GM23338 (cell line): ENCODE results near the gene SZT2. TPM values are rescaled to one million over a fixed set of nuclear protein-coding genes. Genes with fewer than 3 reads are reported as not detected.

ENCODE experiments used
- ATAC-seq: fragments of 200-7000 bp; cut with Tn5 transposase; 3 replicates; pipeline ENCODE4 v1.9.1; 2020
- DNase-seq: peaks from one replicate; pipeline ENCODE4 v3.0.0-alpha.2; 2015; ENCODE audit warnings: low spot score
- H2AFZ ChIP-seq: fragments of 200-600 bp; sonication (generic); 2 replicates; pipeline ENCODE4 v1.8.0; 2016; ENCODE audit warnings: antibody characterized with exemption, mild to moderate bottlenecking, moderate library complexity
- H3F3A ChIP-seq: fragments of 200-600 bp; sonication (generic); replicated peaks from 2 replicates; pipeline ENCODE4 v1.8.0; 2017; ENCODE audit warnings: antibody characterized with exemption, mixed run types, low read depth
- H3K27ac ChIP-seq: fragments of 200-600 bp; sonication (generic); 2 replicates; pipeline ENCODE4 v1.6.1; 2016; ENCODE audit warnings: low read depth
- H3K27me3 ChIP-seq: fragments of 200-600 bp; sonication (generic); 2 replicates; pipeline ENCODE4 v1.8.0; 2016; ENCODE audit warnings: mild to moderate bottlenecking, mixed run types, moderate library complexity; ENCODE audit not compliant: insufficient read depth
- H3K36me3 ChIP-seq: fragments of 200-600 bp; sonication (generic); 2 replicates; pipeline ENCODE4 v1.8.0; 2016; ENCODE audit warnings: mild to moderate bottlenecking; ENCODE audit not compliant: insufficient read depth
- H3K4me1 ChIP-seq: fragments of 200-600 bp; sonication (generic); 2 replicates; pipeline ENCODE4 v1.8.0; 2016; ENCODE audit warnings: mild to moderate bottlenecking, moderate library complexity; ENCODE audit not compliant: insufficient read depth
- H3K4me2 ChIP-seq: fragments of 200-600 bp; sonication (generic); 2 replicates; pipeline ENCODE4 v1.7.1; 2017; ENCODE audit warnings: mixed run types
- H3K4me3 ChIP-seq: fragments of 200-600 bp; sonication (generic); 2 replicates; pipeline ENCODE4 v1.6.1; 2016; ENCODE audit warnings: mixed run types
- H3K79me2 ChIP-seq: fragments of 200-600 bp; sonication (generic); replicated peaks from 2 replicates; pipeline ENCODE4 v1.8.0; 2017; ENCODE audit warnings: mild to moderate bottlenecking; ENCODE audit not compliant: insufficient read depth
- H3K9me2 ChIP-seq: fragments of 200-600 bp; sonication (generic); 2 replicates; pipeline ENCODE4 v1.8.0; 2017; ENCODE audit not compliant: insufficient read depth
- H4K20me1 ChIP-seq: fragments of 200-600 bp; sonication (generic); replicated peaks from 2 replicates; pipeline ENCODE4 v1.8.0; 2017; ENCODE audit warnings: mild to moderate bottlenecking; ENCODE audit not compliant: insufficient read depth
- H3K27ac Mint-ChIP-seq: 2 replicates; pipeline ENCODE4 v1.8.0; 2020; ENCODE audit warnings: inconsistent platforms, mild to moderate bottlenecking, moderate library complexity, mixed read lengths
- H3K27me3 Mint-ChIP-seq: 3 replicates; pipeline ENCODE4 v1.8.0; 2022; ENCODE audit warnings: low read depth, mild to moderate bottlenecking, moderate library complexity, mixed read lengths, inconsistent platforms; ENCODE audit not compliant: insufficient read depth, poor library complexity
- H3K36me3 Mint-ChIP-seq: 3 replicates; pipeline ENCODE4 v1.8.0; 2021; ENCODE audit warnings: low read depth, mild to moderate bottlenecking, inconsistent platforms, moderate library complexity, mixed read lengths
- H3K4me1 Mint-ChIP-seq: 3 replicates; pipeline ENCODE4 v1.8.0; 2020; ENCODE audit warnings: mild to moderate bottlenecking, inconsistent platforms, mixed read lengths
- H3K4me3 Mint-ChIP-seq: 3 replicates; pipeline ENCODE4 v1.8.0; 2021; ENCODE audit warnings: moderate library complexity, mild to moderate bottlenecking, inconsistent platforms, mixed read lengths
- H3K9me3 Mint-ChIP-seq: 3 replicates; pipeline ENCODE4 v1.8.0; 2020; ENCODE audit warnings: moderate library complexity, mild to moderate bottlenecking, inconsistent platforms, mixed read lengths
- CREB1 ChIP-seq: fragments of 250-450 bp; sonication (Bioruptor Pico); IDR thresholded peaks from 2 replicates; pipeline ENCODE4 v1.5.0; 2020; ENCODE audit warnings: low read depth, mild to moderate bottlenecking, moderate library complexity
- CTCF ChIP-seq, 2 experiments: fragments of 200-600 bp in 1 of 2; sonication (generic) in 1 of 2; conservative IDR thresholded peaks; 2 replicates each; pipeline versions ENCODE4 v1.5.1 to v1.6.1; 2016 to 2017; ENCODE audit warnings: antibody characterized with exemption in 2 of 2, low read depth in 2 of 2, mild to moderate bottlenecking in 2 of 2, moderate library complexity in 1 of 2
- EZH2 ChIP-seq: fragments of 200-600 bp; sonication (generic); IDR thresholded peaks from one replicate; pipeline ENCODE4 v1.8.0; 2017; ENCODE audit warnings: antibody characterized with exemption, mild to moderate bottlenecking, low read depth; ENCODE audit not compliant: unreplicated experiment
- EZH2phosphoT487 ChIP-seq: fragments of 200-600 bp; sonication (generic); IDR thresholded peaks from one replicate; pipeline ENCODE4 v1.8.1; 2018; ENCODE audit warnings: antibody characterized with exemption; ENCODE audit not compliant: unreplicated experiment
- JUNB ChIP-seq: IDR thresholded peaks from one replicate; pipeline ENCODE4 v1.6.1; 2016; ENCODE audit warnings: antibody characterized with exemption; ENCODE audit not compliant: unreplicated experiment
- NANOG ChIP-seq: IDR thresholded peaks from 2 replicates; pipeline ENCODE4 v1.6.1; 2016; ENCODE audit warnings: antibody characterized with exemption, borderline replicate concordance
- POLR2AphosphoS5 ChIP-seq: IDR thresholded peaks from 2 replicates; pipeline ENCODE4 v1.6.1; 2016; ENCODE audit warnings: antibody characterized with exemption, low read depth
- REST ChIP-seq: IDR thresholded peaks from one replicate; pipeline ENCODE4 v1.6.1; 2018; ENCODE audit warnings: antibody characterized with exemption; ENCODE audit not compliant: unreplicated experiment
- STAT1 ChIP-seq: IDR thresholded peaks from one replicate; pipeline ENCODE4 v1.6.1; 2016; ENCODE audit warnings: antibody characterized with exemption; ENCODE audit not compliant: unreplicated experiment
- ZNF114 ChIP-seq: fragments of 250-450 bp; sonication (Bioruptor Pico); IDR thresholded peaks from 2 replicates; pipeline ENCODE4 v1.5.0; 2020; ENCODE audit warnings: mild to moderate bottlenecking, moderate library complexity
- ZNF331 ChIP-seq: fragments of 250-450 bp; sonication (Bioruptor Pico); IDR thresholded peaks from 2 replicates; pipeline ENCODE4 v1.5.0; 2020; ENCODE audit warnings: low read depth, mild to moderate bottlenecking, moderate library complexity
- ZNF462 ChIP-seq: fragments of 250-450 bp; sonication (Bioruptor Pico); IDR thresholded peaks from 2 replicates; pipeline ENCODE4 v1.5.0; 2020; ENCODE audit warnings: mild to moderate bottlenecking, moderate library complexity
- polyA plus RNA-seq: library from polyadenylated mRNA; unstranded; fragments of >200 nt; fragmentation: Nextera tagmentation; extraction: Ambion mirVana; gene quantifications from 2 replicates; pipeline ENCODE4 v1.2.1, GENCODE V29; 2016
- total RNA-seq: library from RNA; depleted of rRNA; stranded (reverse); fragments of >200 nt; shearing (Covaris generic); gene quantifications from 2 replicates; pipeline ENCODE4 v1.2.3, GENCODE V29; 2014
- TF ChIP-seq, protein P1 (sequence below): IDR thresholded peaks from 2 replicates; pipeline ENCODE4 v1.6.1; 2016; ENCODE audit warnings: antibody characterized with exemption

The SZT2 gene
- total and polyA plus RNA-seq, 2 experiments from 2014 or later = 4.1 to 16.1 TPM

- peaks cover 4% of the 10 kb centered on the region for H3K27me3 Mint-ChIP-seq
- H3K4me1 Mint-ChIP-seq = peaks cover 13% of the 10 kb centered on the region
Observed at GRCh38 chr1:43441166-43441893, 51.6 kb downstream of the SZT2 start.

More at GRCh38 chr1:43441166-43441893, 51.6 kb downstream of the SZT2 start:
- Histone ChIP-seq H3F3A (no peaks in the 10 kb centered on the region), H3K4me2 (no peak overlapping the region), H2AFZ (no peak overlapping the region), H3K36me3 (no peaks in the 10 kb centered on the region), H3K27ac (no peak overlapping the region), H3K4me3 (no peak overlapping the region), H3K79me2 (no peaks in the 10 kb centered on the region), H3K9me2 (no peaks in the 10 kb centered on the region), H4K20me1 (no peaks in the 10 kb centered on the region), H3K27me3 (no peaks in the 10 kb centered on the region), H3K4me1 (no peaks in the 10 kb centered on the region)
- Mint-ChIP-seq H3K9me3 (no peaks in the 10 kb centered on the region), H3K27ac (no peak overlapping the region; the same call in 1 of the 2 replicates), H3K36me3 (peaks cover 10% of the 10 kb centered on the region), H3K4me3 (no peak overlapping the region)
- DNase-seq (no peak), ATAC-seq (no peak)
- no peak for TF ChIP-seq CREB1 (CRISPR knock-in tag)
- TF ChIP-seq EZH2 = no peak
- TF ChIP-seq EZH2phosphoT487 = no peak
- TF ChIP-seq, protein P1, sequence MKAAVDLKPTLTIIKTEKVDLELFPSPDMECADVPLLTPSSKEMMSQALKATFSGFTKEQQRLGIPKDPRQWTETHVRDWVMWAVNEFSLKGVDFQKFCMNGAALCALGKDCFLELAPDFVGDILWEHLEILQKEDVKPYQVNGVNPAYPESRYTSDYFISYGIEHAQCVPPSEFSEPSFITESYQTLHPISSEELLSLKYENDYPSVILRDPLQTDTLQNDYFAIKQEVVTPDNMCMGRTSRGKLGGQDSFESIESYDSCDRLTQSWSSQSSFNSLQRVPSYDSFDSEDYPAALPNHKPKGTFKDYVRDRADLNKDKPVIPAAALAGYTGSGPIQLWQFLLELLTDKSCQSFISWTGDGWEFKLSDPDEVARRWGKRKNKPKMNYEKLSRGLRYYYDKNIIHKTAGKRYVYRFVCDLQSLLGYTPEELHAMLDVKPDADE = no peak
- no peak for TF ChIP-seq JUNB
- TF ChIP-seq STAT1 = no peak
- TF ChIP-seq POLR2AphosphoS5 = no peak
- TF ChIP-seq ZNF114 (CRISPR knock-in tag) = no peak
- no peak for TF ChIP-seq ZNF331 (CRISPR knock-in tag)
- TF ChIP-seq CTCF (conservative IDR thresholded peaks at IDR 0.05; ENCODE audit: low read depth in 2 of 2) = no peak
- no peak for TF ChIP-seq NANOG
- no peak for TF ChIP-seq REST
- no peak for TF ChIP-seq ZNF462 (CRISPR knock-in tag)
